K562 (cell line): ENCODE measurements around the gene FMOD. TPM values are rescaled to one million over a fixed set of nuclear protein-coding genes. Genes with fewer than 3 reads are reported as not detected.

ENCODE experiments used
- ATAC-seq: fragments of 200-7000 bp; cut with Tn5 transposase; 3 replicates; pipeline ENCODE4 v1.9.1; 2020; ENCODE audit warnings: moderate library complexity
- BruUV-seq: library from RNA; stranded (reverse); fragments of 400-500 nt; replicated peaks from 2 replicates; lab custom pipeline; 2021; lab: Mats Ljungman, UMichigan
- CTCF ChIA-PET: fragments of 300-600 bp; formaldehyde crosslinking; extraction: SDS; loops from one replicate; lab custom pipeline; 2021; ENCODE audit warnings: low intra/inter-chr PET ratio; lab: Yijun Ruan, JAX
- POLR2A ChIA-PET: fragments of 300-600, 350-650 bp; sonication (Branson Sonifier 250); formaldehyde crosslinking; extraction: SDS; loops from one replicate; lab custom pipeline; 2021; ENCODE audit warnings: antibody characterized with exemption, inconsistent platforms; lab: Yijun Ruan, JAX
- DNase-seq, 4 experiments: peaks; one replicate each; pipeline versions ENCODE4 v3.0.0 to v3.0.0-alpha.2; 2011 to 2018; ENCODE audit warnings: low spot score in 3 of 4, mixed read lengths in 3 of 4; ENCODE audit errors: extremely low read depth in 1 of 4
- FAIRE-seq: peaks from 2 replicates; lab custom pipeline; 2011; peaks lifted over from hg19 to GRCh38; lab: Jason Lieb, UNC
- H2AFZ ChIP-seq: 2 replicates; pipeline ENCODE4 v1.6.0; 2011; ENCODE audit warnings: low read depth, low read length, control low read depth, inconsistent platforms
- H3K27ac ChIP-seq: fragments of 200-600 bp; 3 replicates; pipeline ENCODE4 v1.8.0; 2011; ENCODE audit warnings: low read depth, mild to moderate bottlenecking, control low read depth, inconsistent platforms, low read length, moderate library complexity, mixed read lengths; ENCODE audit errors: extremely low read depth
- H3K27me3 ChIP-seq, 2 experiments: fragments of 300-600 bp in 1 of 2; 2 replicates in 1 of 2; 3 replicates in 1 of 2; pipeline versions ENCODE4 v1.6.0 to v1.8.0; 2011; ENCODE audit warnings: inconsistent platforms in 2 of 2, low read length in 2 of 2, mild to moderate bottlenecking in 1 of 2, mixed read lengths in 1 of 2, moderate library complexity in 1 of 2; ENCODE audit not compliant: control insufficient read depth in 2 of 2, insufficient read depth in 2 of 2
- H3K36me3 ChIP-seq: fragments of 300-600 bp; 3 replicates; pipeline ENCODE4 v1.8.0; 2011; ENCODE audit warnings: mild to moderate bottlenecking, low read length, inconsistent platforms; ENCODE audit not compliant: control insufficient read depth, insufficient read depth
- H3K4me1 ChIP-seq, 2 experiments: fragments of 200-600 bp in 1 of 2; replicated peaks in 1 of 2; 2 replicates in 1 of 2; 3 replicates in 1 of 2; pipeline versions ENCODE4 v1.5.1 to v1.8.0; 2011; ENCODE audit warnings: inconsistent platforms in 2 of 2, low read length in 2 of 2, mild to moderate bottlenecking in 1 of 2, mixed read lengths in 1 of 2, moderate library complexity in 1 of 2; ENCODE audit not compliant: control insufficient read depth in 2 of 2, insufficient read depth in 2 of 2
- H3K4me2 ChIP-seq: 2 replicates; pipeline ENCODE4 v1.6.1; 2011; ENCODE audit warnings: low read length, control low read depth, inconsistent platforms, mixed read lengths; ENCODE audit not compliant: insufficient read depth
- H3K4me3 ChIP-seq: fragments of 200-600 bp; sonication (generic), shearing (Covaris generic); 2 replicates; pipeline ENCODE4 v1.5.1; 2016; ENCODE audit warnings: control low read depth, inconsistent platforms
- H3K79me2 ChIP-seq: fragments of 200-600 bp; 3 replicates; pipeline ENCODE4 v1.8.0; 2011; ENCODE audit warnings: low read length, inconsistent platforms; ENCODE audit not compliant: control insufficient read depth, insufficient read depth
- H3K9ac ChIP-seq, 2 experiments: 2 replicates each; pipeline versions ENCODE4 v1.6.0 to v1.6.1; 2011; ENCODE audit warnings: low read depth in 2 of 2, low read length in 2 of 2, control low read depth in 1 of 2, inconsistent platforms in 1 of 2, mild to moderate bottlenecking in 1 of 2, mixed read lengths in 1 of 2; ENCODE audit not compliant: insufficient read depth in 1 of 2
- H3K9me1 ChIP-seq: one replicate; pipeline ENCODE4 v1.6.0; 2011; ENCODE audit warnings: inconsistent platforms, mild to moderate bottlenecking, low read length, moderate library complexity; ENCODE audit not compliant: control insufficient read depth, insufficient read depth
- H3K9me3 ChIP-seq: replicated peaks from 2 replicates; pipeline ENCODE4 v1.5.1; 2011; ENCODE audit warnings: low read depth, low read length, inconsistent platforms; ENCODE audit not compliant: control insufficient read depth, insufficient read depth
- H4K20me1 ChIP-seq: replicated peaks from 2 replicates; pipeline ENCODE4 v1.6.1; 2011; ENCODE audit warnings: low read length, inconsistent platforms, mixed read lengths; ENCODE audit not compliant: control insufficient read depth, insufficient read depth
- CEBPG ChIP-seq, 3 experiments: fragments of 200-800 bp in 1 of 3; sonication (Bioruptor generic) in 1 of 3; sonication (generic) in 1 of 3; formaldehyde crosslinking in 1 of 3; IDR thresholded peaks in 2 of 3; conservative IDR thresholded peaks in 1 of 3; 2 replicates each; pipeline versions ENCODE4 v1.6.1 to v1.8.0; 2016 to 2022; ENCODE audit warnings: missing compliant biosample characterization in 2 of 3, missing genetic modification characterization in 2 of 3, mild to moderate bottlenecking in 1 of 3, missing genetic modification reagents in 1 of 3
- CEBPZ ChIP-seq: fragments of 150-350 bp; IDR thresholded peaks from 2 replicates; pipeline ENCODE4 v1.6.1; 2014; ENCODE audit warnings: low read depth, mild to moderate bottlenecking, low read length, borderline replicate concordance
- E4F1 ChIP-seq: fragments of 250-450 bp; sonication (Bioruptor Pico); IDR thresholded peaks from 2 replicates; pipeline ENCODE4 v1.5.0; 2021; ENCODE audit warnings: mild to moderate bottlenecking, borderline replicate concordance
- GATA2 ChIP-seq: sonication (generic); formaldehyde crosslinking; IDR thresholded peaks from 2 replicates; pipeline ENCODE4 v1.4.0; 2020; ENCODE audit warnings: mild to moderate bottlenecking, missing genetic modification reagents
- PCBP2 ChIP-seq: fragments of 200-400 bp; formaldehyde crosslinking; IDR thresholded peaks from 2 replicates; pipeline ENCODE4 v1.6.1; 2018; ENCODE audit warnings: low read length, low read depth, mild to moderate bottlenecking, moderate library complexity; ENCODE audit not compliant: poor library complexity, severe bottlenecking
- PRDM10 ChIP-seq: fragments of 450-650 bp; IDR thresholded peaks from 2 replicates; pipeline ENCODE4 v1.6.1; 2018; ENCODE audit not compliant: partially characterized antibody
- STAT5B ChIP-seq: fragments of 250-450 bp; sonication (Bioruptor Pico); IDR thresholded peaks from 2 replicates; pipeline ENCODE4 v1.8.0; 2021; ENCODE audit warnings: mild to moderate bottlenecking, inconsistent platforms
- TAF1 ChIP-seq: IDR thresholded peaks from 2 replicates; pipeline ENCODE4 v1.6.1; 2011; ENCODE audit warnings: mild to moderate bottlenecking, low read length, moderate library complexity; ENCODE audit not compliant: insufficient read depth, control insufficient read depth, severe bottlenecking; ENCODE audit errors: extremely low read depth
- ZNF184 ChIP-seq: sonication (generic); formaldehyde crosslinking; IDR thresholded peaks from 2 replicates; pipeline ENCODE4 v1.5.0; 2020; ENCODE audit warnings: missing genetic modification reagents
- ZNF586 ChIP-seq: fragments of 450-650 bp; formaldehyde crosslinking; conservative IDR thresholded peaks from 2 replicates; pipeline ENCODE4 v1.4.0; 2020; ENCODE audit warnings: mild to moderate bottlenecking, moderate library complexity
- WGBS: fragments of 100-300 bp; shearing (Covaris generic); methylation state at CpG from one replicate; pipeline ENCODE4 v1.1.6; 2016; ENCODE audit warnings: low coverage, mixed read lengths; ENCODE audit not compliant: insufficient coverage; ENCODE audit errors: missing lambda C conversion rate; 5-methylcytosine and 5-hydroxymethylcytosine counted together
- in situ Hi-C: fragments of 300-500 bp; cut with MboI; formaldehyde crosslinking; loops from 4 replicates; pipeline ENCODE4 v1.15.0; 2018; ENCODE audit warnings: inconsistent platforms, mixed read lengths
- intact Hi-C: fragments of 100-400 bp; cut with micrococcal nuclease; formaldehyde crosslinking; loops from 2 replicates; pipeline ENCODE4 v1.14.2; 2022
- polyA plus RNA-seq, 8 experiments: library from polyadenylated mRNA; depleted of rRNA in 4 of 8; stranded (reverse) in 5 of 8; unstranded in 3 of 8; fragments of >200 nt; fragmentation: Nextera tagmentation in 2 of 8; fragmentation: Illumina TruSeq in 1 of 8; extraction: Ambion mirVana in 2 of 8; extraction: Trizol in 1 of 8; gene quantifications; 2 replicates each; pipeline versions ENCODE4 v1.2.1 to v1.2.3, GENCODE V29; 2011 to 2014; ENCODE audit warnings: inconsistent platforms in 1 of 8, missing spikeins in 1 of 8
- total RNA-seq, 7 experiments: library from RNA; depleted of rRNA in 6 of 7; stranded (reverse); fragments of >200 nt in 6 of 7; fragmentation: Illumina TruSeq in 2 of 7; extraction: Trizol in 2 of 7; gene quantifications; 2 replicates each; pipeline versions ENCODE4 v1.2.1 to v1.2.3, GENCODE V29; 2011 to 2021; ENCODE audit warnings: low replicate concordance in 1 of 7

Gene FMOD
- total and polyA plus RNA-seq, 9 of the 15 experiments (the other 6 are each of a cell fraction or from before 2014, with no cell fraction given), result 0.03 to 0.13 (median 0.03) TPM; not detected in 6

GRCh38 chr1:203390298-203390697, 39.4 kb upstream of the FMOD start:
- no peak overlapping the region for H3K27ac ChIP-seq
- H3K36me3 ChIP-seq, result no peaks in the 10 kb centered on the region
- ChIA-PET CTCF (no interaction called here), POLR2A (no interaction called here)
- no peaks in the 10 kb centered on the region for H4K20me1 ChIP-seq
- no peaks in the 10 kb centered on the region for H3K4me1 ChIP-seq
- peaks cover 7 to 9% of the 10 kb centered on the region in 2 experiments; a peak in 1 of 5 replicates for H3K27me3 ChIP-seq
- H3K4me3 ChIP-seq, result no peak overlapping the region
- intact Hi-C loops, result no loop called here
- no peaks in the 10 kb centered on the region for H3K9me3 ChIP-seq
- no peak for ATAC-seq
- in situ Hi-C loops, result no loop called here
- H3K9ac ChIP-seq, result no peak overlapping the region
- DNase-seq, result no peak
- H3K4me2 ChIP-seq, result no peak overlapping the region
- no TSS peak for BruUV-seq
- WGBS, result 3% methylated on average over 2 of the region's 2 CpGs
- H2AFZ ChIP-seq, result no peak overlapping the region
- FAIRE-seq, result no peak
- no peaks in the 10 kb centered on the region for H3K79me2 ChIP-seq
- no peaks in the 10 kb centered on the region for H3K9me1 ChIP-seq
- TF ChIP-seq PCBP2 (no peak), E4F1 (no peak), STAT5B (CRISPR knock-in tag) (no peak), GATA2 (CRISPR knock-in tag) (no peak), ZNF184 (CRISPR knock-in tag) (no peak), TAF1 (no peak), PRDM10 (no peak), ZNF586 (CRISPR knock-in tag) (no peak), CEBPG (CRISPR knock-in tag; IDR thresholded peaks at IDR 0.05) (no peak), CEBPG (tag; conservative IDR thresholded peaks at IDR 0.05 in 1 of 2, IDR thresholded peaks at IDR 0.05 in 1 of 2) (0 out of 4 replicates have a peak, but pooled peaks of 1 of the 2 experiments have one; percentile 19), CEBPZ (no peak)
